Esophagus squamous epithelium (tissue), 5 donors: Measurements from ENCODE around the gene MDFIC. TPM values are rescaled to one million over a fixed set of nuclear protein-coding genes. Genes with fewer than 3 reads are reported as not detected.

Experiments used
- DNase-seq: peaks from one replicate; lab custom pipeline; 2025; lab: John Stamatoyannopoulos, UW
- H3K27ac ChIP-seq, 4 donors: fragments of 200-600 bp; sonication (generic); one replicate each; pipeline ENCODE4 v1.5.1; 2016 to 2019; ENCODE audit warnings: mild to moderate bottlenecking in 1 of 4
- H3K27me3 ChIP-seq, 4 donors: fragments of 200-600 bp; sonication (generic); 1 replicate in 3 of 4; 2 replicates in 1 of 4; pipeline versions ENCODE4 v1.5.1 to v1.6.0; 2017 to 2021; ENCODE audit warnings: antibody characterized with exemption in 1 of 4
- H3K36me3 ChIP-seq, 3 donors: fragments of 200-600 bp; sonication (generic); one replicate each; pipeline ENCODE4 v1.5.1; 2016 to 2019
- H3K4me1 ChIP-seq, 3 donors: fragments of 200-600 bp; sonication (generic); one replicate each; pipeline ENCODE4 v1.5.1; 2017 to 2019
- H3K4me3 ChIP-seq, 4 donors: fragments of 200-600 bp; sonication (generic); 1 replicate in 3 of 4; 2 replicates in 1 of 4; pipeline ENCODE4 v1.5.1; 2016 to 2019; ENCODE audit warnings: mild to moderate bottlenecking in 2 of 4, moderate library complexity in 1 of 4
- H3K9me3 ChIP-seq, 3 donors: fragments of 200-600 bp; sonication (generic); one replicate each; pipeline ENCODE4 v1.5.1; 2016 to 2019
- CTCF ChIP-seq, 6 experiments: fragments of 450-650 bp in 4 of 6; fragments of 200-600 bp in 2 of 6; sonication (generic) in 2 of 6; IDR thresholded peaks; one replicate each; pipeline ENCODE4 v1.5.1; 2016 to 2019; ENCODE audit warnings: antibody characterized with exemption in 6 of 6, mild to moderate bottlenecking in 4 of 6, moderate library complexity in 4 of 6
- POLR2A ChIP-seq, 4 donors: fragments of 450-650 bp; IDR thresholded peaks; one replicate each; pipeline ENCODE4 v1.6.1; 2017; ENCODE audit warnings: antibody characterized with exemption in 4 of 4, mild to moderate bottlenecking in 4 of 4, moderate library complexity in 3 of 4
- WGBS, 2 donors: methylation state at CpG; one replicate each; pipeline ENCODE4 v1.1.5; 2018; 5-methylcytosine and 5-hydroxymethylcytosine counted together
- intact Hi-C: fragments of 100-400 bp; cut with DNase I; formaldehyde crosslinking; loops from one replicate; pipeline ENCODE4 v1.15.0; 2022
- total RNA-seq, 4 donors: library from RNA; depleted of rRNA; stranded (reverse); fragments of >200 nt; gene quantifications; one replicate each; pipeline ENCODE4 v1.1.0, GENCODE V29; 2016
- donor health status: DM: yes; HTN: yes; CAD: no.

The MDFIC gene
- total RNA-seq, 4 donors from 2014 or later: 16.0 to 29.2 (median 21.3) TPM

- Histone ChIP-seq H3K27me3 (no peaks in the 10 kb centered on the region), H3K4me3 (no peak overlapping the region), H3K27ac (no peak overlapping the region), H3K9me3 (no peaks in the 10 kb centered on the region), H3K36me3 (no peaks in the 10 kb centered on the region), H3K4me1 (no peaks in the 10 kb centered on the region)
- intact Hi-C loops: no loop called here
- no peak for DNase-seq
- TF ChIP-seq CTCF (IDR thresholded peaks at IDR 0.05): no peak
- TF ChIP-seq POLR2A (IDR thresholded peaks at IDR 0.05): no peak
These were observed 137.4 kb downstream of the MDFIC start for GRCh38 chr7:115059321-115059720.

- H3K4me3 ChIP-seq: no peak overlapping the region
- no peaks in the 10 kb centered on the region for H3K36me3 ChIP-seq
- H3K27ac ChIP-seq: no peak overlapping the region
- no peak for DNase-seq
- TF ChIP-seq POLR2A (IDR thresholded peaks at IDR 0.05) (no peak), CTCF (IDR thresholded peaks at IDR 0.05) (no peak)
- no peaks in the 10 kb centered on the region for H3K9me3 ChIP-seq
- no peaks in the 10 kb centered on the region for H3K27me3 ChIP-seq
- H3K4me1 ChIP-seq: no peaks in the 10 kb centered on the region
- 51 to 84% methylated on average over 5 of the region's 5 CpGs for WGBS, 2 donors
- intact Hi-C loops: no loop called here
These were observed 138.4 kb downstream of the MDFIC start for GRCh38 chr7:115060095-115060870.

- H3K36me3 ChIP-seq: no peaks in the 10 kb centered on the region
- 71 to 78% methylated on average over 1 to 2 of the region's 2 CpGs for WGBS, 2 donors
- no peak for DNase-seq
- H3K4me1 ChIP-seq: no peaks in the 10 kb centered on the region
- no peak overlapping the region for H3K4me3 ChIP-seq
- H3K9me3 ChIP-seq: no peaks in the 10 kb centered on the region
- no peaks in the 10 kb centered on the region for H3K27me3 ChIP-seq
- intact Hi-C loops: no loop called here
- no peak for TF ChIP-seq CTCF (IDR thresholded peaks at IDR 0.05)
- no peak for TF ChIP-seq POLR2A (IDR thresholded peaks at IDR 0.05)
- no peak overlapping the region for H3K27ac ChIP-seq
These were observed 144.2 kb downstream of the MDFIC start for GRCh38 chr7:115066050-115066449.

GRCh38 chr7:115066634-115067033 lies 144.7 kb downstream of the MDFIC start:
- no peaks in the 10 kb centered on the region for H3K4me1 ChIP-seq
- intact Hi-C loops: no loop called here
- WGBS, 2 donors: 59 to 61% methylated on average over 1 of the region's 1 CpG

More at GRCh38 chr7:115066634-115067033, 144.7 kb downstream of the MDFIC start:
- Histone ChIP-seq H3K9me3 (no peaks in the 10 kb centered on the region), H3K27ac (no peak overlapping the region), H3K27me3 (no peaks in the 10 kb centered on the region), H3K4me3 (no peak overlapping the region), H3K36me3 (no peaks in the 10 kb centered on the region)
- TF ChIP-seq POLR2A (IDR thresholded peaks at IDR 0.05) (no peak), CTCF (IDR thresholded peaks at IDR 0.05) (no peak)
- no peak for DNase-seq
